Transverse colon (tissue), 4 donors: ENCODE results near the gene SLK.

Experiments used
- CTCF ChIP-seq, 5 experiments: fragments of 200-600 bp in 3 of 5; fragments of 450-650 bp in 2 of 5; sonication (generic) in 3 of 5; IDR thresholded peaks; 1 replicate in 2 of 5; 2 replicates in 3 of 5; pipeline ENCODE4 v1.5.1; 2016 to 2017; ENCODE audit warnings: antibody characterized with exemption in 5 of 5, inconsistent platforms in 3 of 5, mild to moderate bottlenecking in 2 of 5, moderate library complexity in 1 of 5
- POLR2AphosphoS5 ChIP-seq, 3 donors: sonication (generic); formaldehyde crosslinking; IDR thresholded peaks; one replicate each; pipeline ENCODE4 v1.6.1; 2016; ENCODE audit warnings: antibody characterized with exemption in 3 of 3

GRCh38 chr10:104074505-104074904 is 107.6 kb downstream of the SLK start:
- no peak for TF ChIP-seq CTCF (IDR thresholded peaks at IDR 0.05)
- no peak for TF ChIP-seq POLR2AphosphoS5 (IDR thresholded peaks at IDR 0.05)
